Erythroblast (primary cell): Measurements from ENCODE around the gene FASTKD1.

Source experiments
- GATA1 ChIP-seq: IDR thresholded peaks from 2 replicates; pipeline ENCODE4 v1.6.1; 2011; ENCODE audit warnings: low read depth, mild to moderate bottlenecking, control low read depth, low read length, moderate library complexity
- POLR2A ChIP-seq: IDR thresholded peaks from 2 replicates; pipeline ENCODE4 v1.6.1; 2011; ENCODE audit warnings: mild to moderate bottlenecking, low read length

DNA sequence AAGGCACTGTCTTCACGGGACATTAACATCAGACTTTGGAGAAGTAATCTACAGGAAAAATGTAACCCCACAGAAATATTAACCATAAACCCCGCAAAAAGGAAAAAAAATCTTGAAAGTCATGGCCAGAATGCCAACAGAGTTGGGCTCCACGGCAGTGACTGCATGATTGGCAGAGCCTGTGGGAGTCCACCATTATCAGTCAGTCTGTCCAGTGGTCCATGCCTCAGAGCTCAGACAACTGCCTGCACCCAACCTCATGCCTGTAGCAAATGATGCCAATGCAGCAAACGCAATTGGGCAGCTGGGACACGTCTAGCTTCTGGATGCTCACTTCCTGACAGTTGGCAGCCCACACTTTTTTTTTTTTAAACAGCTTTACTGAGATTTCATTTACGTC lies 5.4 kb upstream of the FASTKD1 start:
- no peak for TF ChIP-seq POLR2A
- TF ChIP-seq GATA1: no peak
